CD4-positive, alpha-beta T cell treated with Interleukin-6 for 4 hours (primary cell): ENCODE data around the gene TAS2R16.

Source experiments
- DNase-seq: peaks from one replicate; pipeline ENCODE4 v3.0.0-alpha.2; 2020; ENCODE audit warnings: mixed read lengths

TAS2R16 gene

GRCh38 chr7:122995600-122995999 lies at the start of gene TAS2R16:
TAS2R16 (minus strand) TSS chr7:122995700; CDS start chr7:122995634, 66 bp downstream.
- no peak for DNase-seq

GRCh38 chr7:123043642-123044041 lies 48.1 kb upstream of the TAS2R16 start:
- DNase-seq, result no peak

- DNase-seq, result no peak
These were observed 45.6 kb upstream of the TAS2R16 start for GRCh38 chr7:123041101-123041500.

GRCh38 chr7:123039269-123039668 lies 43.8 kb upstream of the TAS2R16 start:
- no peak for DNase-seq

- no peak for DNase-seq
These were observed 38.6 kb upstream of the TAS2R16 start for GRCh38 chr7:123034106-123034505.

GRCh38 chr7:123030631-123031030 lies 35.1 kb upstream of the TAS2R16 start:
- DNase-seq, result no peak

- no peak for DNase-seq
These were observed 32.8 kb upstream of the TAS2R16 start for GRCh38 chr7:123028339-123028738.

GRCh38 chr7:123026251-123026650 lies 30.8 kb upstream of the TAS2R16 start:
- no peak for DNase-seq

- DNase-seq, result no peak
These were observed 29.7 kb upstream of the TAS2R16 start for GRCh38 chr7:123024989-123025758.

GRCh38 chr7:123023126-123023525 lies 27.6 kb upstream of the TAS2R16 start:
- no peak for DNase-seq

- DNase-seq, result no peak
These were observed 27.1 kb upstream of the TAS2R16 start for GRCh38 chr7:123022576-123022975.

GRCh38 chr7:123012435-123012834 lies 16.9 kb upstream of the TAS2R16 start:
- DNase-seq, result no peak

- no peak for DNase-seq
These were observed 16.4 kb upstream of the TAS2R16 start for GRCh38 chr7:123011766-123012369.

- no peak for DNase-seq
These were observed 9.4 kb upstream of the TAS2R16 start for GRCh38 chr7:123004931-123005330.

- DNase-seq, result no peak
These were observed 8.1 kb upstream of the TAS2R16 start for GRCh38 chr7:123003539-123004126.

GRCh38 chr7:122989577-122989976 lies 5.9 kb downstream of the TAS2R16 start:
- no peak for DNase-seq

GRCh38 chr7:122989041-122989440 lies 6.5 kb downstream of the TAS2R16 start:
- no peak for DNase-seq

- DNase-seq, result no peak
These were observed 7.2 kb downstream of the TAS2R16 start for GRCh38 chr7:122988333-122988732.

GRCh38 chr7:122987463-122987862 lies 8.0 kb downstream of the TAS2R16 start:
- DNase-seq, result no peak

GRCh38 chr7:122984021-122984420 lies 11.5 kb downstream of the TAS2R16 start:
- DNase-seq, result no peak

GRCh38 chr7:122983261-122983660 lies 12.2 kb downstream of the TAS2R16 start:
- DNase-seq, result no peak

GRCh38 chr7:122975341-122975740 lies 20.2 kb downstream of the TAS2R16 start:
- DNase-seq, result no peak

GRCh38 chr7:122974229-122974628 lies 21.3 kb downstream of the TAS2R16 start:
- DNase-seq, result no peak

GRCh38 chr7:122972056-122972455 lies 23.4 kb downstream of the TAS2R16 start:
- no peak for DNase-seq
